Progenitor cell of endocrine pancreas (in vitro differentiated cells): ENCODE measurements around the gene TMEM252. TPM values are rescaled to one million over a fixed set of nuclear protein-coding genes. Genes with fewer than 3 reads are reported as not detected.

Experiments used
- DNase-seq: peaks from one replicate; pipeline ENCODE4 v3.0.0; 2021; ENCODE audit warnings: low spot score; ENCODE audit not compliant: unreplicated experiment
- H3K27ac Mint-ChIP-seq: 2 replicates; pipeline ENCODE4 v1.8.0; 2021; ENCODE audit warnings: mild to moderate bottlenecking, moderate library complexity, mixed read lengths
- H3K27me3 Mint-ChIP-seq: 2 replicates; pipeline ENCODE4 v1.8.0; 2021; ENCODE audit warnings: mixed read lengths
- H3K36me3 Mint-ChIP-seq: 2 replicates; pipeline ENCODE4 v1.8.0; 2022; ENCODE audit warnings: mixed read lengths; ENCODE audit not compliant: insufficient read depth
- H3K4me1 Mint-ChIP-seq: 2 replicates; pipeline ENCODE4 v1.8.0; 2021; ENCODE audit warnings: low read depth, mixed read lengths
- H3K4me3 Mint-ChIP-seq: 2 replicates; pipeline ENCODE4 v1.8.0; 2021; ENCODE audit warnings: low read depth, mild to moderate bottlenecking, moderate library complexity, mixed read lengths
- H3K9me3 Mint-ChIP-seq: 2 replicates; pipeline ENCODE4 v1.8.0; 2021; ENCODE audit warnings: low read depth, mixed read lengths
- CTCF ChIP-seq: fragments of 200-600 bp; sonication (generic); IDR thresholded peaks from one replicate; pipeline ENCODE4 v1.5.0; 2021; ENCODE audit warnings: antibody characterized with exemption, mild to moderate bottlenecking; ENCODE audit not compliant: unreplicated experiment
- total RNA-seq: library from RNA; stranded (reverse); gene quantifications from 2 replicates; pipeline ENCODE4 v1.2.1, GENCODE V29; 2021

TMEM252 gene
- total RNA-seq, 1 donor from 2014 or later, result not detected

GRCh38 chr9:68530618-68531017 is 10.1 kb downstream of the TMEM252 start:
- no peak for DNase-seq

GRCh38 chr9:68523367-68523936 is 17.2 kb downstream of the TMEM252 start:
- Mint-ChIP-seq H3K4me1 (peaks cover 4% of the 10 kb centered on the region), H3K4me3 (no peak overlapping the region), H3K27me3 (peaks cover 29% of the 10 kb centered on the region), H3K9me3 (peaks cover 3% of the 10 kb centered on the region), H3K27ac (no peak overlapping the region), H3K36me3 (no peaks in the 10 kb centered on the region)
- DNase-seq, result no peak
- no peak for TF ChIP-seq CTCF

More at GRCh38 chr9:68530618-68531017, 10.1 kb downstream of the TMEM252 start:
- Mint-ChIP-seq H3K27me3 (peaks cover 42% of the 10 kb centered on the region), H3K4me1 (peaks cover 4% of the 10 kb centered on the region), H3K36me3 (no peaks in the 10 kb centered on the region), H3K4me3 (no peak overlapping the region), H3K9me3 (no peaks in the 10 kb centered on the region), H3K27ac (no peak overlapping the region)
- peak; percentile 34 for TF ChIP-seq CTCF

- no peaks in the 10 kb centered on the region for H3K36me3 Mint-ChIP-seq
- peaks cover 7% of the 10 kb centered on the region for H3K9me3 Mint-ChIP-seq
- peaks cover 4% of the 10 kb centered on the region for H3K4me1 Mint-ChIP-seq
- peaks cover 28% of the 10 kb centered on the region for H3K27me3 Mint-ChIP-seq
- no peak for DNase-seq
- H3K27ac Mint-ChIP-seq, result no peak overlapping the region
- no peak overlapping the region for H3K4me3 Mint-ChIP-seq
- TF ChIP-seq CTCF, result no peak
Observed at GRCh38 chr9:68522954-68523353, 17.7 kb downstream of the TMEM252 start.

GRCh38 chr9:68522131-68522530 is 18.6 kb downstream of the TMEM252 start:
- Mint-ChIP-seq H3K4me3 (no peak overlapping the region), H3K36me3 (no peaks in the 10 kb centered on the region), H3K27me3 (peaks cover 22% of the 10 kb centered on the region), H3K4me1 (peaks cover 4% of the 10 kb centered on the region), H3K27ac (no peak overlapping the region), H3K9me3 (peaks cover 7% of the 10 kb centered on the region)
- no peak for TF ChIP-seq CTCF
- DNase-seq, result no peak

GRCh38 chr9:68515326-68516017 is 25.2 kb downstream of the TMEM252 start:
- TF ChIP-seq CTCF, result no peak
- H3K9me3 Mint-ChIP-seq, result peaks cover 7% of the 10 kb centered on the region
- H3K4me1 Mint-ChIP-seq, result no peaks in the 10 kb centered on the region
- peaks cover 3% of the 10 kb centered on the region for H3K27me3 Mint-ChIP-seq
- no peak overlapping the region for H3K27ac Mint-ChIP-seq
- DNase-seq, result no peak
- no peak overlapping the region for H3K4me3 Mint-ChIP-seq
- H3K36me3 Mint-ChIP-seq, result no peaks in the 10 kb centered on the region
